ENCODE data around the gene ASB13. TPM values are rescaled to one million over a fixed set of nuclear protein-coding genes. Genes with fewer than 3 reads are reported as not detected.

Gene ASB13
- total and polyA plus RNA-seq, 2 of the 13 experiments (the other 11 are each of a cell fraction or from before 2014, with no cell fraction given) = 9.3 to 15.4 TPM

DNA sequence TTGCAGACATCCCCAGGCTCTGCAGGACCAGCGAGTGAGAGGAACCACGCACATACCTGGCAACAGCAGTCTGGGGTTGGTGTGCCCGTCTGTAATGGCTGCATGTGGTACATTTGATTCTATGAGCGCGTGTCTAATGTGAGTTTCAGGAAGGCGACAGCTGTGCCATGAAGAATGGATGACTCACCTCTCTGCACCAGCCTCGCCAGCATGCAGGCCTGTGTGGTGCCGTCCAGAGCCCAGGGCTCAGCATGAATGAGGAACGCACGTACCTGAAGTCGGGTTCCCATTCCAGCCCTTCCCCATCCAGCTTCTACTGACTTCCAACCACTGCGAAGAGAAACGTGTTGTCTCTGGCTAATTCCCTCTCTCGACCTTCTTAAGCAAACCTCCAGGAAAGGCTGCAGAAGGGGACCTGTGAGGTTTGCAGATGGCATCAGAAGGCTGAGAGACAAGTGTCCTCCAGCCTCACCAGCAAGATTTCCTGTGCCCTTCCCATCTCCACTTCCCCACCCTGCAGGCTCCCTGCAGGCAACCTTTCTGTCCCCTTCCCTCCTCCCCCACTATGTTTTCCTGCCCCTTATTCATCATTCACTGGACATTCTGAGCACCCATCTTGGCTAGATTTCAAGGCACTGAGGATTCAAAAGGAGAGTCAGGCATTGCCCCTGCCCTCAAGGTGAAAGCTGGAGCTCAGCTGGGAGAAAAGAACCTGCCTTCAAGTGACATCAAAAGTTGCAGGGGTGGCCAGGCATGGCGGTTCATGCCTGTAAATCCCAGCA is 54.3 kb downstream of the ASB13 start:
- Histone ChIP-seq H3K79me2 (ENCODE audit: insufficient read depth, low read length) (no peaks in the 10 kb centered on the region), H3K9me3 (ENCODE audit: low read length) (no peaks in the 10 kb centered on the region), H3K9ac (ENCODE audit: insufficient read depth, low read depth, low read length) (no peak overlapping the region), H4K20me1 (ENCODE audit: insufficient read depth, low read length) (no peaks in the 10 kb centered on the region), H3K27ac (ENCODE audit: extremely low read length, insufficient read depth, low read length) (no peak overlapping the region), H3K36me3 (replicated peaks in 1 of 2; ENCODE audit: control insufficient read depth in 1 of 2, insufficient read depth in 2 of 2, low read length in 2 of 2) (no peaks in the 10 kb centered on the region), H3K4me2 (ENCODE audit: low read depth, low read length) (no peak overlapping the region), H2AFZ (ENCODE audit: low read length) (no peak overlapping the region), H3K27me3 (ENCODE audit: control insufficient read depth in 1 of 2, insufficient read depth in 2 of 2, low read length in 2 of 2) (no peaks in the 10 kb centered on the region), H3K4me1 (ENCODE audit: insufficient read depth, low read length) (peaks cover 83% of the 10 kb centered on the region), H3K4me3 (replicated peaks in 1 of 3; ENCODE audit: insufficient read depth in 1 of 3, low read depth in 2 of 3, low read length in 3 of 3) (no peak overlapping the region)
- DNase-seq (ENCODE audit: low spot score) (no peak), ATAC-seq (no peak), FAIRE-seq (no peak)
- intact Hi-C loops (cut with micrococcal nuclease; ENCODE audit: unreplicated experiment) (no loop called here), in situ Hi-C loops (cut with HindIII; ENCODE audit: extremely low pct_ligation_motif_present, low pct_unique_long_range_greater_than_20kb) (loop anchor here (25.0 kb wide), 1 partner anchor 800 kb away; no protein-coding TSS in a partner anchor)
- ChIA-PET CTCF (ENCODE audit: low intra/inter-chr PET ratio, low total read pairs) (no interaction called here), POLR2A (no interaction called here)
- 79% methylated on average over 15 of the region's 15 CpGs for WGBS (ENCODE audit: low lambda C conversion rate)
- BruUV-seq (replicated peaks) = no TSS peak
- TF ChIP-seq CENPT (CRISPR knock-in tag; IDR thresholded peaks at IDR 0.05; ENCODE audit: low read depth) (no peak), MZF1 (CRISPR knock-in tag; IDR thresholded peaks at IDR 0.05; ENCODE audit: borderline replicate concordance) (no peak), ZNF883 (CRISPR knock-in tag; IDR thresholded peaks at IDR 0.05; ENCODE audit: not compliant biosample characterization) (no peak), BORCS8-MEF2B (CRISPR knock-in tag; IDR thresholded peaks at IDR 0.05) (no peak), MXI1 (IDR thresholded peaks at IDR 0.05; ENCODE audit: borderline replicate concordance, low read depth, low read length) (no peak), SIX4 (CRISPR knock-in tag; IDR thresholded peaks at IDR 0.05) (no peak), ZNF572 (CRISPR knock-in tag; IDR thresholded peaks at IDR 0.05) (no peak), SMAD1 (CRISPR knock-in tag; IDR thresholded peaks at IDR 0.05; ENCODE audit: borderline replicate concordance, low read depth) (no peak)
- TF ChIP-seq, protein P1, sequence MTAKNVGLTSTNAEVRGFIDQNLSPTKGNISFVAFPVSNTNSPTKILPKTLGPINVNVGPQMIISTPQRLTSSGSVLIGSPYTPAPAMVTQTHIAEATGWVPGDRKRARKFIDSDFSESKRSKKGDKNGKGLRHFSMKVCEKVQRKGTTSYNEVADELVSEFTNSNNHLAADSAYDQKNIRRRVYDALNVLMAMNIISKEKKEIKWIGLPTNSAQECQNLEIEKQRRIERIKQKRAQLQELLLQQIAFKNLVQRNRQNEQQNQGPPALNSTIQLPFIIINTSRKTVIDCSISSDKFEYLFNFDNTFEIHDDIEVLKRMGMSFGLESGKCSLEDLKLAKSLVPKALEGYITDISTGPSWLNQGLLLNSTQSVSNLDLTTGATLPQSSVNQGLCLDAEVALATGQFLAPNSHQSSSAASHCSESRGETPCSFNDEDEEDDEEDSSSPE (CRISPR knock-in tag; IDR thresholded peaks at IDR 0.05) = no peak
- TF ChIP-seq, protein P2, sequence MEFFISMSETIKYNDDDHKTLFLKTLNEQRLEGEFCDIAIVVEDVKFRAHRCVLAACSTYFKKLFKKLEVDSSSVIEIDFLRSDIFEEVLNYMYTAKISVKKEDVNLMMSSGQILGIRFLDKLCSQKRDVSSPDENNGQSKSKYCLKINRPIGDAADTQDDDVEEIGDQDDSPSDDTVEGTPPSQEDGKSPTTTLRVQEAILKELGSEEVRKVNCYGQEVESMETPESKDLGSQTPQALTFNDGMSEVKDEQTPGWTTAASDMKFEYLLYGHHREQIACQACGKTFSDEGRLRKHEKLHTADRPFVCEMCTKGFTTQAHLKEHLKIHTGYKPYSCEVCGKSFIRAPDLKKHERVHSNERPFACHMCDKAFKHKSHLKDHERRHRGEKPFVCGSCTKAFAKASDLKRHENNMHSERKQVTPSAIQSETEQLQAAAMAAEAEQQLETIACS (CRISPR knock-in tag; IDR thresholded peaks at IDR 0.05) = no peak
- TF ChIP-seq, protein P3, sequence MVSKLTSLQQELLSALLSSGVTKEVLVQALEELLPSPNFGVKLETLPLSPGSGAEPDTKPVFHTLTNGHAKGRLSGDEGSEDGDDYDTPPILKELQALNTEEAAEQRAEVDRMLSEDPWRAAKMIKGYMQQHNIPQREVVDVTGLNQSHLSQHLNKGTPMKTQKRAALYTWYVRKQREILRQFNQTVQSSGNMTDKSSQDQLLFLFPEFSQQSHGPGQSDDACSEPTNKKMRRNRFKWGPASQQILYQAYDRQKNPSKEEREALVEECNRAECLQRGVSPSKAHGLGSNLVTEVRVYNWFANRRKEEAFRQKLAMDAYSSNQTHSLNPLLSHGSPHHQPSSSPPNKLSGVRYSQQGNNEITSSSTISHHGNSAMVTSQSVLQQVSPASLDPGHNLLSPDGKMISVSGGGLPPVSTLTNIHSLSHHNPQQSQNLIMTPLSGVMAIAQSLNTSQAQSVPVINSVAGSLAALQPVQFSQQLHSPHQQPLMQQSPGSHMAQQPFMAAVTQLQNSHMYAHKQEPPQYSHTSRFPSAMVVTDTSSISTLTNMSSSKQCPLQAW (CRISPR knock-in tag; IDR thresholded peaks at IDR 0.05) = no peak
- TF ChIP-seq, protein P4, sequence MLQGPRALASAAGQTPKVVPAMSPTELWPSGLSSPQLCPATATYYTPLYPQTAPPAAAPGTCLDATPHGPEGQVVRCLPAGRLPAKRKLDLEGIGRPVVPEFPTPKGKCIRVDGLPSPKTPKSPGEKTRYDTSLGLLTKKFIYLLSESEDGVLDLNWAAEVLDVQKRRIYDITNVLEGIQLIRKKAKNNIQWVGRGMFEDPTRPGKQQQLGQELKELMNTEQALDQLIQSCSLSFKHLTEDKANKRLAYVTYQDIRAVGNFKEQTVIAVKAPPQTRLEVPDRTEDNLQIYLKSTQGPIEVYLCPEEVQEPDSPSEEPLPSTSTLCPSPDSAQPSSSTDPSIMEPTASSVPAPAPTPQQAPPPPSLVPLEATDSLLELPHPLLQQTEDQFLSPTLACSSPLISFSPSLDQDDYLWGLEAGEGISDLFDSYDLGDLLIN (CRISPR knock-in tag; IDR thresholded peaks at IDR 0.05; ENCODE audit: borderline replicate concordance) = no peak
